Nephron (organoid): Measurements from ENCODE around the gene PGLYRP2.
"Not testable (repeated sequence)": the region's sequence is repeated elsewhere in the genome, so short reads cannot be mapped to it uniquely, and the experiment has no call there.

ENCODE experiments used
- H3K27ac Mint-ChIP-seq, 3 experiments: 2 replicates each; pipeline ENCODE4 v1.8.0; 2020; ENCODE audit warnings: mixed read lengths in 3 of 3, mild to moderate bottlenecking in 2 of 3, moderate library complexity in 1 of 3
- H3K27me3 Mint-ChIP-seq: 2 replicates; pipeline ENCODE4 v1.8.0; 2021; ENCODE audit warnings: low read depth, mild to moderate bottlenecking, moderate library complexity, mixed read lengths
- H3K36me3 Mint-ChIP-seq: 2 replicates; pipeline ENCODE4 v1.8.0; 2020; ENCODE audit warnings: low read depth, mixed read lengths
- H3K4me1 Mint-ChIP-seq: 2 replicates; pipeline ENCODE4 v1.8.0; 2020; ENCODE audit warnings: mixed read lengths
- H3K4me3 Mint-ChIP-seq, 3 experiments: 2 replicates each; pipeline ENCODE4 v1.8.0; 2020; ENCODE audit warnings: mild to moderate bottlenecking in 3 of 3, mixed read lengths in 3 of 3, moderate library complexity in 2 of 3
- H3K9me3 Mint-ChIP-seq: 2 replicates; pipeline ENCODE4 v1.8.0; 2020; ENCODE audit warnings: mixed read lengths
- CTCF ChIP-seq, 3 experiments: fragments of 200-600 bp; sonication (generic); IDR thresholded peaks; one replicate each; pipeline ENCODE4 v1.5.0; 2021; ENCODE audit warnings: antibody characterized with exemption in 3 of 3; ENCODE audit not compliant: unreplicated experiment in 3 of 3

PGLYRP2 gene

GRCh38 chr19:15498156-15498858, 19.0 kb upstream of the PGLYRP2 start:
- no peak overlapping the region for H3K4me3 Mint-ChIP-seq

GRCh38 chr19:15495151-15495550, 15.8 kb upstream of the PGLYRP2 start:
- Mint-ChIP-seq H3K36me3 (no peaks in the 10 kb centered on the region), H3K4me1 (no peaks in the 10 kb centered on the region), H3K4me3 (no peak overlapping the region), H3K27me3 (peaks cover 5% of the 10 kb centered on the region), H3K9me3 (peaks cover 12% of the 10 kb centered on the region), H3K27ac (no peak overlapping the region)
- no peak for TF ChIP-seq CTCF (IDR thresholded peaks at IDR 0.05; ENCODE audit: unreplicated experiment in 3 of 3)

More at GRCh38 chr19:15498156-15498858, 19.0 kb upstream of the PGLYRP2 start:
- Mint-ChIP-seq H3K27me3 (peaks cover 14% of the 10 kb centered on the region), H3K27ac (no peak overlapping the region), H3K4me1 (no peaks in the 10 kb centered on the region), H3K36me3 (no peaks in the 10 kb centered on the region), H3K9me3 (peaks cover 10% of the 10 kb centered on the region)
- TF ChIP-seq CTCF (IDR thresholded peaks at IDR 0.05; ENCODE audit: unreplicated experiment in 3 of 3): no peak

GRCh38 chr19:15488489-15489226, 9.4 kb upstream of the PGLYRP2 start:
- Mint-ChIP-seq H3K9me3 (peaks cover 13% of the 10 kb centered on the region), H3K4me1 (no peaks in the 10 kb centered on the region), H3K27ac (no peak overlapping the region), H3K27me3 (no peaks in the 10 kb centered on the region), H3K4me3 (no peak overlapping the region), H3K36me3 (no peaks in the 10 kb centered on the region)
- no peak for TF ChIP-seq CTCF (IDR thresholded peaks at IDR 0.05; ENCODE audit: unreplicated experiment in 3 of 3)

GRCh38 chr19:15487038-15487437, 7.7 kb upstream of the PGLYRP2 start:
- Mint-ChIP-seq H3K27ac (no peak overlapping the region), H3K4me3 (no peak overlapping the region), H3K36me3 (no peaks in the 10 kb centered on the region), H3K4me1 (no peaks in the 10 kb centered on the region), H3K9me3 (peaks cover 9% of the 10 kb centered on the region), H3K27me3 (no peaks in the 10 kb centered on the region)
- TF ChIP-seq CTCF (IDR thresholded peaks at IDR 0.05; ENCODE audit: unreplicated experiment in 3 of 3): no peak

GRCh38 chr19:15485768-15486167, 6.5 kb upstream of the PGLYRP2 start:
- H3K36me3 Mint-ChIP-seq, H3K4me1 Mint-ChIP-seq, H3K4me3 Mint-ChIP-seq, H3K27me3 Mint-ChIP-seq, H3K27ac Mint-ChIP-seq, H3K9me3 Mint-ChIP-seq: not testable (repeated sequence)

GRCh38 chr19:15480996-15481395, 1.7 kb upstream of the PGLYRP2 start:
- not testable (repeated sequence) for H3K4me1 Mint-ChIP-seq, H3K4me3 Mint-ChIP-seq, H3K27me3 Mint-ChIP-seq, H3K27ac Mint-ChIP-seq, H3K9me3 Mint-ChIP-seq, H3K36me3 Mint-ChIP-seq

GRCh38 chr19:15476325-15476724, 3.0 kb downstream of the PGLYRP2 start:
- H3K4me1 Mint-ChIP-seq: no peaks in the 10 kb centered on the region
- TF ChIP-seq CTCF (IDR thresholded peaks at IDR 0.05; ENCODE audit: unreplicated experiment in 3 of 3): no peak
- no peaks in the 10 kb centered on the region for H3K36me3 Mint-ChIP-seq
- H3K27me3 Mint-ChIP-seq: peaks cover 18% of the 10 kb centered on the region
- H3K27ac Mint-ChIP-seq: no peak overlapping the region
- H3K4me3 Mint-ChIP-seq: no peak overlapping the region
- H3K9me3 Mint-ChIP-seq: peaks cover 7% of the 10 kb centered on the region
